Adipose tissue (tissue), 3 donors: Measurements from ENCODE around the gene AP3S2. TPM values are rescaled to one million over a fixed set of nuclear protein-coding genes. Genes with fewer than 3 reads are reported as not detected.
"Not testable (repeated sequence)": the region's sequence is repeated elsewhere in the genome, so short reads cannot be mapped to it uniquely, and the experiment has no call there.

Experiments used
- H3K27ac ChIP-seq: one replicate; pipeline ENCODE4 v1.5.1; 2013; ENCODE audit warnings: low read depth, low read length
- WGBS, 3 donors: extraction: QIAGEN DNeasy Blood & Tissue Kit; methylation state at CpG; one replicate each; pipeline ENCODE4 v1.1.7; 2013; 5-methylcytosine and 5-hydroxymethylcytosine counted together
- polyA plus RNA-seq, 3 donors: library from polyadenylated mRNA; stranded (reverse); fragments of 200-250 nt; gene quantifications; one replicate each; pipeline ENCODE4 v1.2.3, GENCODE V29; 2013
- donor health status: healthy with polysubstance abuse.
- donor health status: Bipolar disorder and iron deficiency.
- donor health status: healthy.

Gene AP3S2
- polyA plus RNA-seq, 3 donors, result 14.2 to 34.0 (median 29.2) TPM

- 84 to 95% (median 90%) methylated on average over 4 of the region's 4 CpGs for WGBS, 3 donors
- no peak overlapping the region for H3K27ac ChIP-seq
Observed at GRCh38 chr15:89797678-89798201, 96.1 kb downstream of the AP3S2 start.

GRCh38 chr15:89795996-89796395, 97.8 kb downstream of the AP3S2 start:
- no peak overlapping the region for H3K27ac ChIP-seq

- 20 to 42% (median 39%) methylated on average over 5 of the region's 5 CpGs for WGBS, 3 donors
Observed at GRCh38 chr15:89794627-89795241, 99.1 kb downstream of the AP3S2 start.

GRCh38 chr15:89792106-89792805, 101.5 kb downstream of the AP3S2 start:
- H3K27ac ChIP-seq, result no peak overlapping the region
- 94 to 96% (median 95%) methylated on average over 22 of the region's 22 CpGs for WGBS, 3 donors

More at GRCh38 chr15:89794627-89795241, 99.1 kb downstream of the AP3S2 start:
- no peak overlapping the region for H3K27ac ChIP-seq

- 87 to 92% (median 90%) methylated on average over 16 of the region's 16 CpGs for WGBS, 3 donors
- H3K27ac ChIP-seq, result no peak overlapping the region
Observed at GRCh38 chr15:89790661-89791060, 103.1 kb downstream of the AP3S2 start.

- WGBS, 3 donors, result 73 to 81% (median 74%) methylated on average over 10 of the region's 10 CpGs
- H3K27ac ChIP-seq, result no peak overlapping the region
Observed at GRCh38 chr15:89790206-89790605, 103.6 kb downstream of the AP3S2 start.

- 98% methylated on average over 4 of the region's 4 CpGs for WGBS, 3 donors
- H3K27ac ChIP-seq, result not testable (repeated sequence)
Observed at GRCh38 chr15:89788585-89788984, 105.2 kb downstream of the AP3S2 start.

- H3K27ac ChIP-seq, result no peak overlapping the region
- WGBS, 3 donors, result 78 to 97% (median 94%) methylated on average over 3 of the region's 3 CpGs
Observed at GRCh38 chr15:89787944-89788343, 105.8 kb downstream of the AP3S2 start.

- no peak overlapping the region for H3K27ac ChIP-seq
Observed at GRCh38 chr15:89785774-89786140, 108.0 kb downstream of the AP3S2 start.

GRCh38 chr15:89785064-89785773, 108.6 kb downstream of the AP3S2 start:
- no peak overlapping the region for H3K27ac ChIP-seq
- 54 to 75% (median 71%) methylated on average over 13 of the region's 13 CpGs for WGBS, 3 donors

GRCh38 chr15:89784686-89784960, 109.2 kb downstream of the AP3S2 start:
- WGBS, 3 donors, result 92 to 96% (median 96%) methylated on average over 7 of the region's 7 CpGs
- no peak overlapping the region for H3K27ac ChIP-seq

- 70 to 90% (median 88%) methylated on average over 15 of the region's 15 CpGs for WGBS, 3 donors
- no peak overlapping the region for H3K27ac ChIP-seq
Observed at GRCh38 chr15:89783861-89784685, 109.7 kb downstream of the AP3S2 start.

- no peak overlapping the region for H3K27ac ChIP-seq
- 30 to 69% (median 68%) methylated on average over 14 of the region's 14 CpGs for WGBS, 3 donors
Observed at GRCh38 chr15:89783111-89783860, 110.5 kb downstream of the AP3S2 start.

- 93 to 95% (median 94%) methylated on average over 8 to 9 of the region's 9 CpGs for WGBS, 3 donors
- not testable (repeated sequence) for H3K27ac ChIP-seq
Observed at GRCh38 chr15:89782619-89782950, 111.2 kb downstream of the AP3S2 start.

GRCh38 chr15:89781891-89782618, 111.7 kb downstream of the AP3S2 start:
- 76 to 77% (median 77%) methylated on average over 15 of the region's 15 CpGs for WGBS, 3 donors
- no peak overlapping the region for H3K27ac ChIP-seq

GRCh38 chr15:89781055-89781454, 112.7 kb downstream of the AP3S2 start:
- WGBS, 3 donors, result 61 to 93% (median 75%) methylated on average over 6 of the region's 6 CpGs
- H3K27ac ChIP-seq, result no peak overlapping the region

GRCh38 chr15:89780601-89781000, 113.2 kb downstream of the AP3S2 start:
- H3K27ac ChIP-seq, result no peak overlapping the region
- WGBS, 3 donors, result 77 to 82% (median 77%) methylated on average over 6 of the region's 6 CpGs
